Measurements from ENCODE around the gene DPYSL3. TPM values are rescaled to one million over a fixed set of nuclear protein-coding genes. Genes with fewer than 3 reads are reported as not detected.
A peak's percentile ranks its signal among the peaks of the same experiment; 100 is the strongest.

The DPYSL3 gene
- total RNA-seq, 4 donors from 2014 or later, result 175 to 475 (median 290) TPM

- peak; percentile 1 for ATAC-seq
- Histone ChIP-seq H3K36me3 (no peaks in the 10 kb centered on the region), H3K27ac (peak overlapping the region; percentile 72 to 99 (median 94)), H3K27me3 (no peaks in the 10 kb centered on the region), H3K4me1 (peaks cover 0 to 61% (median 7%) of the 10 kb centered on the region in 3 donors), H3K4me3 (peak overlapping the region; percentile 75 to 82), H3K9me3 (no peaks in the 10 kb centered on the region)
- WGBS, 2 donors (ENCODE audit: low coverage in 1 of 2), result 0 to 15% methylated on average over 1 to 6 of the region's 7 CpGs
- TF ChIP-seq POLR2A (IDR thresholded peaks at IDR 0.05) (no peak), EP300 (IDR thresholded peaks at IDR 0.05) (no peak), CTCF (IDR thresholded peaks at IDR 0.05) (no peak), POLR2AphosphoS5 (IDR thresholded peaks at IDR 0.05) (no peak)
These were observed 1.2 kb downstream of the DPYSL3 start for GRCh38 chr5:147508711-147509040.

- Histone ChIP-seq H3K36me3 (no peaks in the 10 kb centered on the region), H3K27ac (peak overlapping the region; percentile 72 to 99 (median 94)), H3K4me3 (peak overlapping the region; percentile 75 to 82), H3K27me3 (no peaks in the 10 kb centered on the region), H3K4me1 (peaks cover 0 to 72% (median 13%) of the 10 kb centered on the region in 3 donors), H3K9me3 (no peaks in the 10 kb centered on the region)
- peak in 1 of 2 donors; percentile 22 for TF ChIP-seq POLR2A (IDR thresholded peaks at IDR 0.05)
- peak; percentile 91 for TF ChIP-seq POLR2AphosphoS5 (IDR thresholded peaks at IDR 0.05)
- TF ChIP-seq EP300 (IDR thresholded peaks at IDR 0.05), result no peak
- TF ChIP-seq CTCF (IDR thresholded peaks at IDR 0.05), result no peak
- 7 to 15% methylated on average over 5 to 7 of the region's 7 CpGs for WGBS, 2 donors (ENCODE audit: low coverage in 1 of 2)
- ATAC-seq, result peak; percentile 49
These were observed 2.3 kb downstream of the DPYSL3 start for GRCh38 chr5:147507480-147508126.

- no peak for TF ChIP-seq POLR2A (IDR thresholded peaks at IDR 0.05)
- TF ChIP-seq CTCF (IDR thresholded peaks at IDR 0.05), result no peak
- no peak for TF ChIP-seq POLR2AphosphoS5 (IDR thresholded peaks at IDR 0.05)
- TF ChIP-seq EP300 (IDR thresholded peaks at IDR 0.05), result no peak
- no peak for ATAC-seq
- Histone ChIP-seq H3K9me3 (no peaks in the 10 kb centered on the region), H3K36me3 (no peaks in the 10 kb centered on the region), H3K27me3 (no peaks in the 10 kb centered on the region), H3K27ac (peak overlapping the region; percentile 72 to 99 (median 94)), H3K4me3 (no peak overlapping the region), H3K4me1 (peaks cover 0 to 66% (median 13%) of the 10 kb centered on the region in 3 donors)
- 17 to 18% methylated on average over 1 of the region's 1 CpG for WGBS, 2 donors (ENCODE audit: low coverage in 1 of 2)
These were observed 5.3 kb downstream of the DPYSL3 start for GRCh38 chr5:147504535-147504934.

GRCh38 chr5:147504011-147504410, 5.9 kb downstream of the DPYSL3 start:
- peak; percentile 53 for ATAC-seq
- H3K27ac ChIP-seq, result peak overlapping the region; percentile 72 to 99 (median 94)
- WGBS, 2 donors (ENCODE audit: low coverage in 1 of 2), result 11 to 16% methylated on average over 3 of the region's 3 CpGs

More at GRCh38 chr5:147504011-147504410, 5.9 kb downstream of the DPYSL3 start:
- H3K36me3 ChIP-seq, result no peaks in the 10 kb centered on the region
- no peaks in the 10 kb centered on the region for H3K9me3 ChIP-seq
- peaks cover 0 to 67% (median 13%) of the 10 kb centered on the region in 3 donors for H3K4me1 ChIP-seq
- peak; percentile 14 for TF ChIP-seq POLR2AphosphoS5 (IDR thresholded peaks at IDR 0.05)
- no peak for TF ChIP-seq CTCF (IDR thresholded peaks at IDR 0.05)
- TF ChIP-seq POLR2A (IDR thresholded peaks at IDR 0.05), result no peak
- H3K4me3 ChIP-seq, result no peak overlapping the region
- no peaks in the 10 kb centered on the region for H3K27me3 ChIP-seq

All from gastroesophageal sphincter (tissue), 4 donors.